ENCODE results near the gene NT5C.

The NT5C gene

GRCh38 chr17:75090871-75091854 is 40.4 kb downstream of the NT5C start:
- DNase-seq = no peak

- no peak for DNase-seq
Measured at GRCh38 chr17:75088465-75089417, 42.8 kb downstream of the NT5C start.

GRCh38 chr17:75087558-75088453 is 43.7 kb downstream of the NT5C start, which contains the start of gene SLC16A5:
Gene SLC16A5 (plus strand): TSS chr17:75087954. CDS start chr17:75093637, 5,683 bp downstream.
- no peak for DNase-seq

- no peak for DNase-seq
Measured at GRCh38 chr17:75087182-75087557, 44.4 kb downstream of the NT5C start.

- DNase-seq = no peak
Measured at GRCh38 chr17:75086496-75087181, 44.9 kb downstream of the NT5C start.

GRCh38 chr17:75084039-75084660 is 47.4 kb downstream of the NT5C start:
- peak in 1 of 2 experiments; percentile 39 for DNase-seq

GRCh38 chr17:75082683-75083082 is 48.9 kb downstream of the NT5C start:
- no peak for DNase-seq

GRCh38 chr17:75081611-75082540 is 49.7 kb downstream of the NT5C start:
- DNase-seq = no peak

Measured in SHP77 (cell line).